ENCODE results near the gene PCNT. TPM values are rescaled to one million over a fixed set of nuclear protein-coding genes. Genes with fewer than 3 reads are reported as not detected.

The PCNT gene
- total RNA-seq, 1 donor from 2014 or later = 55.8 TPM

DNA sequence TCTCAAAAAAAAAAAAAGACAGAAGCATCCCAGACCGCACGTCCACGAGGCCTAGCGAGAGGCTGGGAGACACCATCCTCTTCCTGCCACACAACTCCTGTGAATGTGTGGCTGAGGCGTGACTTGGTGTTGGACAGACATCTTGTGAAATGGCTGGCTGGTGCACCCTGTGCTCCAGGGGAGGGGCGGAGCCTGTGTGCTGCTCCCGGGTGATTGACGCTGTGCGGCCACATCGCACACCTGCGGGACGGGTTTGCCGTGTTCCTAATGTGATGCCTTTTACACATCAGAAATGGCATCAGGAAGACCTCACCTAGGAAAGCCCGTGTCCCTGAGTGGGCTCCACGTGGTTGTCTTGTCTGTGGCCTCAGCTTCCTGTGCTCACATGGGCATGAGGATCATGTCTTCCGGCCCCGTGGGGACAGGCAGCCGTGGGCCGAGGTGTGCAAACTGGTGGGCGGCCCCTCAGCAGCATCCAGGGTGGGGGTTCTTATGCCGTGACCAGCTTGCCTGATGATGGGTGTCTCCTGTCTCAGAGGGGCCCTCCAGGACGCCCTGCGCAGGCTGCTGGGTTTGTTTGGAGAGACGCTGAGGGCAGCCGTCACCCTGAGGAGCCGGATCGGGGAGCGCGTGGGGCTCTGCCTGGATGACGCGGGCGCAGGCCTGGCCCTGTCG lies 64.4 kb downstream of the PCNT start:
- intact Hi-C loops (cut with micrococcal nuclease) = no loop called here
- Mint-ChIP-seq H3K9me3 (peaks cover 11% of the 10 kb centered on the region), H3K27ac (no peak overlapping the region), H3K4me1 (ENCODE audit: low read depth) (no peaks in the 10 kb centered on the region), H3K36me3 (ENCODE audit: low read depth) (peaks cover 36% of the 10 kb centered on the region), H3K4me3 (ENCODE audit: low read depth) (no peak overlapping the region), H3K27me3 (ENCODE audit: low read depth) (no peaks in the 10 kb centered on the region)
- DNase-seq (ENCODE audit: low spot score) = no peak

DNA sequence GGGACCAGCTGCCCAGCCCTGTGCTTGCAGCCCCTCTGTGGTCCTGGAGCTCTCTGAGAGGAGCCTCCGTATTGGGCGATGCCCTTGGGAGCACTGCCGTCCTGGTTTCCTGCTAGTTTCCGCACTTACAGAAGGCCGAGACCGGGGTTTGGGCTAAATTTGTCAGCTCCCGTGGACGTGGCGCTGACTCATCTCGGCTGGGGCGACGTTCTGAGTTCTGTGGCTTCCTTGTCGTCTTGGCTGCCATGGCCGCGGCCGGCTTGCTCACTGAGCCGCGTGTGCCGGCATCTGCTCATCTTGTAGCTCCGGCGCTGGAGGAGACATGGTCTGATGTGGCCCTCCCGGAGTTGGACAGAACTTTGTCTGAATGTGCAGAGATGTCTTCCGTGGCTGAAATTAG lies 64.9 kb downstream of the PCNT start:
- H3K9me3 Mint-ChIP-seq = peaks cover 6% of the 10 kb centered on the region
- H3K4me1 Mint-ChIP-seq (ENCODE audit: low read depth) = no peaks in the 10 kb centered on the region
- no peak overlapping the region for H3K4me3 Mint-ChIP-seq (ENCODE audit: low read depth)
- H3K36me3 Mint-ChIP-seq (ENCODE audit: low read depth) = peaks cover 31% of the 10 kb centered on the region
- H3K27me3 Mint-ChIP-seq (ENCODE audit: low read depth) = no peaks in the 10 kb centered on the region
- DNase-seq (ENCODE audit: low spot score) = no peak
- intact Hi-C loops (cut with micrococcal nuclease) = no loop called here
- no peak overlapping the region for H3K27ac Mint-ChIP-seq

DNA sequence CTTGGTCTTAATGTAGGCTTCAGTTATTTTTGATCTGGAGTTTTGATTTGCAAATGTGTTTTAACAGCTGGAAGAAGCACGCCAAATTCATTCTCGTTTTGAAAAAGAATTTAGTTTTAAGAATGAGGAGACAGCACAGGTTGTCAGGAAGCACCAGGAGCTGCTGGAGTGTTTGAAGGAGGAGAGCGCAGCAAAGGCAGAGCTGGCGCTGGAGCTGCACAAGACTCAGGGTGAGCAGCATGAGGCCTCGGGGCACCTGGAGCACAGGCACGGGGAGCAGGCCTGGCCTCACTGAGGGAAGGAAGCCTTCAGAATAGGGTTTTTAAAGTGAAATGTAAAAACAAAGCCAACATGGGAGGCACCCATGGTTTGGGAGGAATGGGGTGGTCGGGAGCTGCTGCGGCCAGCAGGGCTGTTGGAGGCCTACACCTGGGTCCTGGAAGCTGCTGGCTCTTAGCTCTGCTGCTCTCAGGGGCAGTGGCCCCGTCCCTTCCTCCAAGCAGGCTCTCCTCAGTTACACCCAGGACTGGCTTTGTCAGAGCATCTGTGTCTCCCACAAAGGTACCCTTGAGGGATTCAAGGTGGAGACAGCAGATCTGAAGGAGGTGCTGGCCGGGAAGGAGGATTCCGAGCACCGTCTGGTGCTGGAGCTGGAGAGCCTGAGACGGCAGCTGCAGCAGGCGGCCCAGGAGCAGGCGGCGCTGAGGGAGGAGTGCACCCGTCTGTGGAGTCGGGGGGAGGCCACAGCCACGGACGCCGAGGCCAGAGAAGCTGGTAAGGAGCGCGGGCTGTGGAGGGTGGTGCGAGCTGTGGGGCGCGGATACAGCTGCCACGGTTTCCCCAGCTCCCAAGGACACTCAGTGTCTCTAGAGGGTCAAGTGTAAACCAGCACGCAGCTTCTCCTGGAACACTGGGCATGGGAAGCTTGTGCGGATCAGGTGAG lies 66.9 kb downstream of the PCNT start:
- no peaks in the 10 kb centered on the region for H3K27me3 Mint-ChIP-seq (ENCODE audit: low read depth)

DNA sequence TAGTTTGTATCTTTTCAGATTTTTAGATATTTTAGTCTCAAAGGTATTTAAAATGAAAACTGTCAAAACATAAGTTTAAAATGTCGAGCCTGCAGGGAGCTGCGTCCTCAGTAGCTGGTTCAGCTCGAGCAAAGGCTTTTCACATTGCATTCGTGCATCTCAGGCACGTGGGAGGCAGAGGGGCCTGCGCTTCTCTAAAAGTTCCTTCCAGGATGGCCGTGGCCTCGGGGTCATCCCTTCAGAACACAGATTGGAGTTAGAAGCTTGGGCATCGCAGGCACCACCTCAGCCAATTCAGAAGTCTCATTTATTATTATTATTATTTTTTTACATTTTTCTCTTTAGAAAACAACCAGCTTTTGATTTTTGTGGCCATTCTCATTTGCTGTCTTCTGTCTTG lies 67.8 kb downstream of the PCNT start:
- no peak overlapping the region for H3K27ac Mint-ChIP-seq
- H3K4me1 Mint-ChIP-seq (ENCODE audit: low read depth) = no peaks in the 10 kb centered on the region
- H3K27me3 Mint-ChIP-seq (ENCODE audit: low read depth) = no peaks in the 10 kb centered on the region
- no peaks in the 10 kb centered on the region for H3K9me3 Mint-ChIP-seq
- intact Hi-C loops (cut with micrococcal nuclease) = no loop called here
- H3K4me3 Mint-ChIP-seq (ENCODE audit: low read depth) = no peak overlapping the region
- peaks cover 9% of the 10 kb centered on the region for H3K36me3 Mint-ChIP-seq (ENCODE audit: low read depth)
- DNase-seq (ENCODE audit: low spot score) = no peak

More for the DNA sequence above, 66.9 kb downstream of the PCNT start:
- Mint-ChIP-seq H3K27ac (no peak overlapping the region), H3K4me3 (ENCODE audit: low read depth) (no peak overlapping the region), H3K4me1 (ENCODE audit: low read depth) (no peaks in the 10 kb centered on the region), H3K36me3 (ENCODE audit: low read depth) (peaks cover 13% of the 10 kb centered on the region), H3K9me3 (no peaks in the 10 kb centered on the region)
- intact Hi-C loops (cut with micrococcal nuclease) = no loop called here
- DNase-seq (ENCODE audit: low spot score) = no peak

DNA sequence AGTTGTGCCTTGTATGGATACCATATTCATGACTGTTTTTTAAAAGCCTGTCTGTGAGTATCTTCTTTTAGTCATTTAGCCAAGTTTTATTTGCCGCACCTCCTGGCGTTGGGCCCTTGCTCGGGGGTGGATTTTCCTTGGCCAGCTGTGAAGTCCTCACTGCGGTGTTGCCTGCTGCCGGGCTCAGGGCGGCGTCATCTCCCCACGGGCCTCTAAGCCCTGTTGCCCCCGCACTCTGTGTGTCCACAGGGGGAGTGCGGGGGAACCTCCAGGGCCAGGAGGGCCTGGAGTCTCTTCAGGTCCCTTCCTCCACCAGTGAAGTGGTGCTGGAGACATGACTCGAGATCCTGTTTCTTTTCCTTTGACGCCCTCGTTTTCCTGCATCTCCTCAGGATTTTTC lies 69.0 kb downstream of the PCNT start:
- no peak for DNase-seq (ENCODE audit: low spot score)
- Mint-ChIP-seq H3K36me3 (ENCODE audit: low read depth) (peaks cover 9% of the 10 kb centered on the region), H3K9me3 (no peaks in the 10 kb centered on the region), H3K4me3 (ENCODE audit: low read depth) (no peak overlapping the region), H3K27me3 (ENCODE audit: low read depth) (no peaks in the 10 kb centered on the region), H3K4me1 (ENCODE audit: low read depth) (no peaks in the 10 kb centered on the region), H3K27ac (no peak overlapping the region)
- intact Hi-C loops (cut with micrococcal nuclease) = no loop called here

DNA sequence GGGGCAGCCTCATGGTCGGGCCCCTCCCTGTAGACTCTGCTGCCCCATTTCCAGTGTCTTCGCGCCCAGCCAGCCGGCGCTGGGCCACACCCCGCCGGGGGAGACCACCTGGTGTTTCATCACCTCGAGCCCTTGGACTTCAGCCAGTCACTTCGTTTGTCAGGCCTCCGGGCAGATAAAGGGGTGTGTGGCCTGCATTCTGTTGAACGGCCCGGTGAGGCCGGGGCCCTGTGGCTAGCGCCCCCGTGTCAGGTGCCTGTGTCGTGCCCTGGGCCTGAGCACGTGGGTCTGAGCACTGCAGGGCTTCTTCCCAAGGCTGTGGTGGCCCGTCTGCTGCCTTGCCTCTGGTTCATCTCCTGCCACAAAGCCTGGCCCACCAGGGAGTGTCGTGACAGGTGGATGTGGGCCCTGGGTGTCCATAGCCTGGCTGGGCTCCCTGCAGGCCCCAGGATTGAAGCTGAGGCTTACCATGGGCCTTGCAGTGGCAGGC lies 69.5 kb downstream of the PCNT start:
- no peak overlapping the region for H3K4me3 Mint-ChIP-seq (ENCODE audit: low read depth)
- H3K9me3 Mint-ChIP-seq = no peaks in the 10 kb centered on the region
- H3K27ac Mint-ChIP-seq = no peak overlapping the region
- H3K27me3 Mint-ChIP-seq (ENCODE audit: low read depth) = no peaks in the 10 kb centered on the region
- H3K36me3 Mint-ChIP-seq (ENCODE audit: low read depth) = peaks cover 13% of the 10 kb centered on the region
- DNase-seq (ENCODE audit: low spot score) = no peak
- intact Hi-C loops (cut with micrococcal nuclease) = no loop called here
- no peaks in the 10 kb centered on the region for H3K4me1 Mint-ChIP-seq (ENCODE audit: low read depth)

DNA sequence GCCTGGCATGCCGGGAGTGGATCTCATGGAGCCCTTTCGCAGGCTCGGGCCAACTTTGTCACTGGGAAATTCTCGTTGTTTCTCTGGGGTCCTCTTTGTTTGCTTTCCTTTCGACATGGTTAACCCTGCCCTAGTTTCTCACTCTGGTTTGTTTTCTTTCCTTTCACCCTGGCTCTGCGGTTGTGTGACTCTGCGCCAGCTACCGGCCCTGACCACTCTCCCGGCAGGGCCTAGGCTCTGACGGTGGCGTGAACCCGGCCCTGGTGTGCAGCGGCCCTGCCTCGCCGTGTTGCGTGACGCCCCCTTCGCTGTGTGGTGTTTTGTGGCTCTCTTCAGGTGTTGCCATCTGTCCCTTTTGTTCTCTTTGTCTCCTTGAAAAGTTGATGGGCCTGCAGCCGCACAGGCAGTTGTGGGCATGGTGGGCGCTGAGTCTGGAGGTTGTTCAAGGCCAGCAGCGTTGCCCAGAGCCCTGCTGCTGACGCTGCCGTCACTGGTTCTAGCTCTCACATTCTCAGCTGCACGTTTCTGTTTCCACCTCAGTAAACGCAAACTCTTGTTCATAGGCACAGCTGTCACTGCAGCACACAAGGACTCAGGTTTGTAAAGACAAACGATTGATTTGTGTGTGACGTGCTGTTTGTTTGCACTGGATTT lies 70.1 kb downstream of the PCNT start:
- Mint-ChIP-seq H3K9me3 (no peaks in the 10 kb centered on the region), H3K4me3 (ENCODE audit: low read depth) (no peak overlapping the region), H3K27me3 (ENCODE audit: low read depth) (no peaks in the 10 kb centered on the region), H3K36me3 (ENCODE audit: low read depth) (peaks cover 14% of the 10 kb centered on the region), H3K4me1 (ENCODE audit: low read depth) (no peaks in the 10 kb centered on the region), H3K27ac (no peak overlapping the region)
- DNase-seq (ENCODE audit: low spot score) = no peak
- intact Hi-C loops (cut with micrococcal nuclease) = no loop called here

DNA sequence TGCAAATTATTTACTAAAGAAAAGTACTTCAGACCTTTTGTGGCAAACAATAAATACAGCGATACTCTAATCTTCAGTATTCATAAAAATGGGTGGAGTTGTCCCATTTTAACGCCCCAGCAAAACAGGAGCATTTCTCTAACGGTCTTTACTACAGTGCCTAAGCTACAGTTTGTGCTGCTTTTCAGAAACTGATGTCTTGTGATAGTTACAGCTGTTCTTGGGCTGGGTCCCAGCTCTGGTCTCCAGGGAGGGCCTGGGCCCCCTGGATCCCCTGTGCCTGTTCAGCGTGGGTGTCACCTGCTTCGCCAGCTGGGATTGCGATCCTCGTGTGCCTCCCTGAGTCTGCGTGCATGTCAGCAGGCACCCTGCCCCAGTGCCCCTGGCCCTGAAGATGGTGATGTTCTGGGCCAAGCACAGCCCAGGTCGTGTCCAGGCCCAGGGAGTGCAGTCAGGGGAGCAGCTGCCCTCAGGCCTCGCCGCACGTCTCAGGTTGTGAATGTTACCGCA lies 70.7 kb downstream of the PCNT start:
- no peaks in the 10 kb centered on the region for H3K27me3 Mint-ChIP-seq (ENCODE audit: low read depth)
- H3K27ac Mint-ChIP-seq = no peak overlapping the region
- intact Hi-C loops (cut with micrococcal nuclease) = no loop called here
- no peak for DNase-seq (ENCODE audit: low spot score)
- H3K36me3 Mint-ChIP-seq (ENCODE audit: low read depth) = peaks cover 16% of the 10 kb centered on the region
- no peak overlapping the region for H3K4me3 Mint-ChIP-seq (ENCODE audit: low read depth)
- no peaks in the 10 kb centered on the region for H3K9me3 Mint-ChIP-seq
- no peaks in the 10 kb centered on the region for H3K4me1 Mint-ChIP-seq (ENCODE audit: low read depth)

DNA sequence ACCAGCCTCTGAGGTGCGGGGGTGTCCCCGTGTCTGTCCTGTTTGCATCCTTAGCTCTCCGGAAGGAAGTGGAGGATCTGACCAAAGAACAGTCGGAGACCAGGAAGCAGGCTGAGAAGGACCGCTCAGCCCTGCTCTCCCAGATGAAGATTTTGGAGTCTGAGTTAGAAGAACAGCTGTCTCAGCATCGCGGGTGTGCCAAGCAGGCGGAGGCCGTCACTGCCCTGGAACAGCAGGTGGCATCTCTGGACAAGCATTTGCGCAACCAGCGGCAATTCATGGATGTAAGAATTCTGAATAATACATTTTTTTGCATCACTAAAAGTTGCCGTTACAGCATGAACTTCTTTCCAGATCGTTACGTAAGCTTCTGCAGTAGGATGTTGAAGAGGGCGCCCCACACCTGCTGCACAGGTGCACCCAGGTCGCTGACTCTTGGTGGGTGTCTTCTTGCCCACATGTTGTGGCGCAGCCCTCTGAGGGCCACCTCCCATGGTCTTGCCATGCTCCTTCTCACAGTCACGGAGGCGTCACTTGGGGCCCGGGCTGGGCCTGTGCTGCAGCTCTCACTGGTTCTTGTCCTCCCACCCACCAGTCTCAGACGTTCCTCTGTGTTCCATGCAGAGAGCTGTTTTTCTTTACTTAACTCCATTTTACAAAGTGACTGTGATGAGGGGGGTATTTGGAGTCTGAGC lies 73.4 kb downstream of the PCNT start:
- no peak for DNase-seq (ENCODE audit: low spot score)
- H3K9me3 Mint-ChIP-seq = no peaks in the 10 kb centered on the region
- no peak overlapping the region for H3K27ac Mint-ChIP-seq
- H3K4me1 Mint-ChIP-seq (ENCODE audit: low read depth) = no peaks in the 10 kb centered on the region
- peaks cover 38% of the 10 kb centered on the region for H3K36me3 Mint-ChIP-seq (ENCODE audit: low read depth)
- intact Hi-C loops (cut with micrococcal nuclease) = no loop called here
- no peak overlapping the region for H3K4me3 Mint-ChIP-seq (ENCODE audit: low read depth)
- H3K27me3 Mint-ChIP-seq (ENCODE audit: low read depth) = no peaks in the 10 kb centered on the region

DNA sequence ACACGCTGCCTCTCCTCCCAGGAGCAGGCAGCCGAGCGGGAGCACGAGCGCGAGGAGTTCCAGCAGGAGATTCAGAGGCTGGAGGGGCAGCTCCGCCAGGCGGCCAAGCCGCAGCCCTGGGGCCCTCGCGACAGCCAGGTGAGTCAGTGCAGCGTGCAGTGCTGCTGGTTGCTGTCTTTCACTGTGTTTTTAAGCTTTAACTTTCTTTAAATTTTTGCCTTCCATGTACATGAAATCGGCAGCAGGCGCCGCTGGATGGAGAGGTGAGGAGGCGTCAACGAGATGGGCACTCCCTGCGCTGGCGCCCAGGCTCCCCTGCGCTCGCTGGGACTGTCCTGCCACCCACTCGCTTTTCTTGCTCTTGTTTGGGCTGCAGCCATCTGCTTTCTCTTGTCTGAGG lies 74.0 kb downstream of the PCNT start:
- Mint-ChIP-seq H3K27me3 (ENCODE audit: low read depth) (no peaks in the 10 kb centered on the region), H3K27ac (no peak overlapping the region), H3K4me1 (ENCODE audit: low read depth) (peaks cover 2% of the 10 kb centered on the region), H3K36me3 (ENCODE audit: low read depth) (peaks cover 43% of the 10 kb centered on the region), H3K4me3 (ENCODE audit: low read depth) (no peak overlapping the region), H3K9me3 (no peaks in the 10 kb centered on the region)
- intact Hi-C loops (cut with micrococcal nuclease) = no loop called here
- no peak for DNase-seq (ENCODE audit: low spot score)

DNA sequence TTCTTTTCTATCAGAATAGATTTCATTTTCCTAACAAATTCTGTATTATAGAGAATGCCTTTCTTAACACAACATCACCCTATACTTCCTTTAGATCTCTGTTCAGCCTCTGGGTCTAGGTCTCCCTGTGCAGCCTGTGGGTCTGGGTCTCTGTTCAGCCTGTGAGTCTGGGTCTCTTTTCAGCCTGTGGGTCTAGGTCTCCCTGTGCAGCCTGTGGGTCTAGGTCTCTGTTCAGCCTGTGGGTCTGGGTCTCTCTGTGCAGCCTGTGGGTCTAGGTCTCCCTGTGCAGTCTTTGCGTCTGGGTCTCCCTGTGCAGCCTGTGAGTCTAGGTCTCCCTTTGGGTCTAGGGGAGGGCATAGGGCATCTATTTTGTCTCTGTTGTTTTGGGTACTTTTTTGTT lies 75.2 kb downstream of the PCNT start:
- H3K27me3 Mint-ChIP-seq (ENCODE audit: low read depth) = no peaks in the 10 kb centered on the region
- peaks cover 4% of the 10 kb centered on the region for H3K4me1 Mint-ChIP-seq (ENCODE audit: low read depth)
- no peak for DNase-seq (ENCODE audit: low spot score)
- H3K27ac Mint-ChIP-seq = no peak overlapping the region
- intact Hi-C loops (cut with micrococcal nuclease) = no loop called here
- no peak overlapping the region for H3K4me3 Mint-ChIP-seq (ENCODE audit: low read depth)
- H3K9me3 Mint-ChIP-seq = no peaks in the 10 kb centered on the region
- H3K36me3 Mint-ChIP-seq (ENCODE audit: low read depth) = peaks cover 51% of the 10 kb centered on the region

DNA sequence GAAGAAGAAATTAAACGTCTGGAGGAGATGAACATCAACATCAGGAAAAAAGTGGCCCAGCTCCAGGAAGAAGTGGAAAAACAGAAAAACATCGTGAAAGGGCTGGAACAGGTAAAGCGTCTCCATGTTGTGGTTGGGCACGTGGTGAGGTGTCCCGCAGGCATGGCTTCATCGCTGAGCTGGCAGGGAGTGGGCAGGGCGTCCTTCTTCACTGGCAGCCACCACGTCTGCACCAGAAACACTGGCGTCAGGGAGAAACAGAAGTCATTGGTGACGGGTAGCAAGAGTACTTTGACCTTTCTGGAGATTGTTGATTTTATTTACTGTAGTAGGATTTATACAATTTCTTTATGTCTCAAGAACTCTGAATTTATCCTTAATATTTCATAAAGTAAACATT lies 75.7 kb downstream of the PCNT start:
- DNase-seq (ENCODE audit: low spot score) = no peak
- no peak overlapping the region for H3K4me3 Mint-ChIP-seq (ENCODE audit: low read depth)
- H3K4me1 Mint-ChIP-seq (ENCODE audit: low read depth) = peaks cover 4% of the 10 kb centered on the region
- no peaks in the 10 kb centered on the region for H3K27me3 Mint-ChIP-seq (ENCODE audit: low read depth)
- H3K9me3 Mint-ChIP-seq = no peaks in the 10 kb centered on the region
- intact Hi-C loops (cut with micrococcal nuclease) = no loop called here
- peaks cover 53% of the 10 kb centered on the region for H3K36me3 Mint-ChIP-seq (ENCODE audit: low read depth)
- H3K27ac Mint-ChIP-seq = no peak overlapping the region
